GM12873 (cell line): ENCODE data around the gene WASF2.

Experiments used
- TF ChIP-seq, protein P1 (sequence below): IDR thresholded peaks from 2 replicates; pipeline ENCODE4 v1.5.1; 2012; ENCODE audit warnings: low read depth, mild to moderate bottlenecking, moderate library complexity, low read length, control low read depth; ENCODE audit not compliant: insufficient read depth; ENCODE audit errors: missing control alignments

WASF2 gene

DNA sequence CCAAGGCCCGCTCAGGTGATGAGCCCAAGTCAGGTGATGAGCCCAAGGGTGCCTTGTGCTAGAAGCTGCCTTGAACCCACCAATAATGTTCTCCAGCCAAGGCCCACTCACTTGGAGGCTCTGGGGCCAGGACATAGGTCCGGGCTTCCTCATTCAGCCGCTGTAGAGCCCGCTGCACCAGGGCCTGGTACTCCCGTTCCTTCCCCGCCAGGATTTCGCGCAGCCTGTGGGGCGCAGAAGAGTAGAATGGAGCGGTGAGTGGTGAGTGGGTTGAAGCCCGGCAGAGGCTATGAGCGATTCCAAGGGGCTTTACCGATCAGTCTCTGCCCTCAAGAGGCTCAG, 133.7 kb downstream of the WASF2 start:
- TF ChIP-seq, protein P1, sequence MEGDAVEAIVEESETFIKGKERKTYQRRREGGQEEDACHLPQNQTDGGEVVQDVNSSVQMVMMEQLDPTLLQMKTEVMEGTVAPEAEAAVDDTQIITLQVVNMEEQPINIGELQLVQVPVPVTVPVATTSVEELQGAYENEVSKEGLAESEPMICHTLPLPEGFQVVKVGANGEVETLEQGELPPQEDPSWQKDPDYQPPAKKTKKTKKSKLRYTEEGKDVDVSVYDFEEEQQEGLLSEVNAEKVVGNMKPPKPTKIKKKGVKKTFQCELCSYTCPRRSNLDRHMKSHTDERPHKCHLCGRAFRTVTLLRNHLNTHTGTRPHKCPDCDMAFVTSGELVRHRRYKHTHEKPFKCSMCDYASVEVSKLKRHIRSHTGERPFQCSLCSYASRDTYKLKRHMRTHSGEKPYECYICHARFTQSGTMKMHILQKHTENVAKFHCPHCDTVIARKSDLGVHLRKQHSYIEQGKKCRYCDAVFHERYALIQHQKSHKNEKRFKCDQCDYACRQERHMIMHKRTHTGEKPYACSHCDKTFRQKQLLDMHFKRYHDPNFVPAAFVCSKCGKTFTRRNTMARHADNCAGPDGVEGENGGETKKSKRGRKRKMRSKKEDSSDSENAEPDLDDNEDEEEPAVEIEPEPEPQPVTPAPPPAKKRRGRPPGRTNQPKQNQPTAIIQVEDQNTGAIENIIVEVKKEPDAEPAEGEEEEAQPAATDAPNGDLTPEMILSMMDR: no peak

GRCh38 chr1:27355683-27356082, 134.3 kb downstream of the WASF2 start:
- TF ChIP-seq, protein P1: no peak
